ENCODE measurements around the gene ZCCHC3.

ZCCHC3 gene

DNA sequence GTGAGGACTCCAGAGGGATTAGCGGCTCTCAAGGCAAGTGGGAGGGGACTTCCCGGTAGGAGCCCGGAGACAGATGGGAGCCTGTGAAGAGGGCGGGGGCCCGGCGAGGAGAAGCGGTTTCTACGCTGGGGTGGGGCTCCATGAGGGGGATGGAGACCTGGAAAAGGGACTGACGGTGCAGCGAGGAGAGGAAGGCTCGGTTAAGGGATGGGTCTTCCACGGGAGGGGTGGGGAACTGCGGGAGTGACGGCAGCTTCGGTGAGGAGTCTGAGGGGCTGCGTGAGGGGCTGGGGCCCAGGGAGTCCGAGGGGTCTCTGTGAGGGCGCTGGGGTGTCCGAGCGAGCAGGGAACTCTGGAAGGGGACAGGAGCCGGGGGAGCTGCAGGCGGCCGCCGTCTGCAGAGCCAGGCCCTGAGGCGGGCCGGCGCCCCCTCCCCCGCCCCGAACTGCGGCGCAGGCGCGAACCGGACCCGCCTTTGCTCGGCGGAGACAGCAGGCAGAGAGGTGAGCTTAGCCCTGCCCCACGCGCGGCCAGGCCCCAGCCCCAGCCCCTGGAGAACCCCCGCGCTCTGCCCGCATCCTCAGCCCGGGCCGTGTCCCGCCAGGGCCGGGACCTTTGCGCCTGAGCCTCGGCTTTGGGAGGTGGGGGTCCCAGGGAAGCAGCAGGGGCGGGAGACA lies 49.4 kb downstream of the ZCCHC3 start, which contains the start of gene NRSN2:
NRSN2 (plus strand) TSS at position 472 of the 677 bp plus-strand sequence. CDS start 2,533 bp downstream, outside the sequence.
- DNase-seq (ENCODE audit: low read depth) = no peak

GRCh38 chr20:347317-347639 lies 49.9 kb downstream of the ZCCHC3 start:
- DNase-seq (ENCODE audit: low read depth) = no peak

DNA sequence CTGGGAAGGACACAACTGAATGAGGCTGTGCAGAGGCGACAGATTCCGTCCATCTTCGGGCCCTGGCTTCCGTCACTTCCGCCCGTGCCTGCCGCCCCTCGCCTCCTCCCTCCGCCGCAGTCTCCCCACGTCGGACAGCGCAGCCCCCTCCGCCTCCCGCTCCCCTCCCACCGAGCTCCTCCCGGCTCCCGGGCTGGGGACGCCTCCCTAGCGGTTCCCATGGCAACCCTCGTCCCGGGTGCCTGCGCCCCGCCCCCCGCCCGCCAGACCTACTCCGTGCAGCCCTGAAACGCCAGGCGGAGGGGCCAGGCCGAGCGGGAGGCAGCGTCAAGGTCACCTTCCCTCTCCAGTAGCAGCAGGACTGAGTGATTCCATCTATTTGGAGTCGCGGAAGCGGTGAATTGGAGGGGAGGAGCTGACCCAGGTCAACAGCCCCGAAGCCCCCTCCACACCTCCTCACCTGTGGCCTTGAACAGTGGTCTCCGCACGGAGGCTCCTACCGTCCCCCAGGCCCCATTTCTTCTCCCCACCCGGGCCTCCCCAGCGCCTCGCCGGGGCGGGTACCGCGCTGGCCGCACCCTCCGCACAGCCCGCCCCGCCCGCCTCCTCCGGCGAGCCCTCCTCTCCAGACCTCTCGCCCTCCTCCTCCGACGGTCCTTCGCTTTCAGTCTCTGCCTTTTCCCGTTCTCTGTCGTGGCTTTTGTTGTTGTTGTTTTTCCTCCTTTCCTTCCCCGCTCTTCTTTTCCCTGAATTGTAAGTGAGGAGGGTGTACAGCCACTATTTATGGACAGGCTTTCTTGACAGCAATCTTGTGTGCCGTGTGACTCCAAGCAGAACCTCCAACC lies 50.5 kb downstream of the ZCCHC3 start:
- peak; percentile 95 for DNase-seq (ENCODE audit: low read depth)

GRCh38 chr20:348972-349841 lies 51.8 kb downstream of the ZCCHC3 start:
- DNase-seq (ENCODE audit: low read depth) = no peak

Data from fibroblast of the conjunctiva (primary cell).